NT2/D1 (cell line): Measurements from ENCODE around the gene OOSP1.

ENCODE experiments used
- SUZ12 ChIP-seq: IDR thresholded peaks from 2 replicates; pipeline ENCODE4 v1.6.1; 2011; ENCODE audit not compliant: insufficient read length, insufficient read depth; ENCODE audit errors: extremely low read depth
- YY1 ChIP-seq: IDR thresholded peaks from 2 replicates; pipeline ENCODE4 v1.6.1; 2011; ENCODE audit not compliant: insufficient read length, insufficient read depth
- ZNF274 ChIP-seq: IDR thresholded peaks from 2 replicates; pipeline ENCODE4 v1.6.1; 2011; ENCODE audit warnings: mild to moderate bottlenecking, low read depth, low read length

DNA sequence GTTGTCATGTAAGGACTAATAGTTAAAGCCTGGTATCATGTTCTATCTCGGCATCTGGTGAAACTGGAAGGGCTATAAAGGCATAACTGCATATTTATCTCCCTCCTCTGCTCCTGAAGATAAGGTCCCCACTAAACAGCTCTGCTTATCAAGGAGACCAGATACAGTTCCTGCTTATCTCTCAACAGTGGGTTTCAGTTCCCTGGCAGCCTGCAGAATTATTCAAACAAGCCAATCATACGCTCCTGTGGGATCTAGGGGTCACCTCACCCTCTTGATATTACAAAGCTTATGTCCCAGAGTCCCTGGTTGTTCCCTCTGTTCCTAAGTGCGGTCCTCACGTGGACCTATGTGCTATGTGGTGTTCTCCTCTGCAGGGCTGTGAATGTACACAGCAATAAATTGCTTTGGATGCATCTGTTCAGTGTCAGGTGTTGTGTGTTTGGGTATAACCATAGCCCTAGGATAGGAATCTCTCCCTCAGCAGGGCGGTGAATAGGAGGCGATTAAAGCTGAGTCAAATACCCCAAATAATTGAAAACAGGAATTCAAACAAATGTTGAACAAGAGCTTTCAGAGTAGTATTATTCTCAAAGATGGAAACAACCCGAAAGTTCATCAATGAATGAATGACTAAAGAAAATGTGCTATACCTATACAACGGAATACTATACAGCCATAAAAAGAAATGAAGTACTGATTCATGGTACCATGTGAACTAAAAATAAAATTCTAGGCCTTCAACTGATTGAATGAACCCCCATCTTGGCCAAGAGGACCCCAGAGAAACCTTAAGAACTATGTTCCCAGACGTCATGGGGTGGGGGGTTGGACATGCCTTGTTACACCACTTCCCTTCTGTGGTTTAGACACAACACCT lies 22.5 kb downstream of the OOSP1 start:
- TF ChIP-seq YY1 (no peak), SUZ12 (no peak), ZNF274 (no peak)
